ENCODE data around the gene CTNS. TPM values are rescaled to one million over a fixed set of nuclear protein-coding genes. Genes with fewer than 3 reads are reported as not detected.

The CTNS gene
- total and polyA plus RNA-seq, 8 donors = 4.0 to 74.5 (median 11.9) TPM

DNA sequence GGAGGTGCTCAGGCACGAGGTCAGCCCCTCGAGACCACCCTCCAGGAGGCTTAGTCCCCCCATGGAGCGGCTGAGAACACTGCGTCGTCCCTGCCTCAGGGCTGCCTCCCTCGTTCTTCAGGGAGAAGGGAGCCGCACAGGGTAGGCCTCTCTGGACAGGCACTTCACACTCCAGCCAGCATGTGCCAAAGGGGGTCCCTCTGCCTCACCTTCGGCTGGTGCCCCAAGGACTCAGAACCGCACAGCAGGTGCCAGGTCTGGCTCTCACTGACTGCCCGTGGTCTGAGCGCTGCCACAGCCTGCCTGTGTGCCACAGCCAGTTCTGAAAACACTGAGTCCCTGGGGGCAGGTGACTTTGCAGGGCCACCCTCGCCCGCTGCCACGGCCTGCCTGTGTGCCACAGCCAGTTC lies 52.3 kb downstream of the CTNS start:
- TF ChIP-seq, protein P1, sequence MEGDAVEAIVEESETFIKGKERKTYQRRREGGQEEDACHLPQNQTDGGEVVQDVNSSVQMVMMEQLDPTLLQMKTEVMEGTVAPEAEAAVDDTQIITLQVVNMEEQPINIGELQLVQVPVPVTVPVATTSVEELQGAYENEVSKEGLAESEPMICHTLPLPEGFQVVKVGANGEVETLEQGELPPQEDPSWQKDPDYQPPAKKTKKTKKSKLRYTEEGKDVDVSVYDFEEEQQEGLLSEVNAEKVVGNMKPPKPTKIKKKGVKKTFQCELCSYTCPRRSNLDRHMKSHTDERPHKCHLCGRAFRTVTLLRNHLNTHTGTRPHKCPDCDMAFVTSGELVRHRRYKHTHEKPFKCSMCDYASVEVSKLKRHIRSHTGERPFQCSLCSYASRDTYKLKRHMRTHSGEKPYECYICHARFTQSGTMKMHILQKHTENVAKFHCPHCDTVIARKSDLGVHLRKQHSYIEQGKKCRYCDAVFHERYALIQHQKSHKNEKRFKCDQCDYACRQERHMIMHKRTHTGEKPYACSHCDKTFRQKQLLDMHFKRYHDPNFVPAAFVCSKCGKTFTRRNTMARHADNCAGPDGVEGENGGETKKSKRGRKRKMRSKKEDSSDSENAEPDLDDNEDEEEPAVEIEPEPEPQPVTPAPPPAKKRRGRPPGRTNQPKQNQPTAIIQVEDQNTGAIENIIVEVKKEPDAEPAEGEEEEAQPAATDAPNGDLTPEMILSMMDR (IDR thresholded peaks at IDR 0.05) = no peak
- TF ChIP-seq POLR2AphosphoS5 (IDR thresholded peaks at IDR 0.05) = no peak
- TF ChIP-seq EP300 (IDR thresholded peaks at IDR 0.05) = no peak
- TF ChIP-seq POLR2A (IDR thresholded peaks at IDR 0.05) = no peak
- H3K4me1 ChIP-seq = peaks cover 0 to 5% (median 0%) of the 10 kb centered on the region in 4 donors
- DNase-seq = no peak
- peaks cover 0 to 3% (median 0%) of the 10 kb centered on the region in 4 donors for H3K36me3 ChIP-seq
- WGBS, 5 donors = 63 to 83% (median 75%) methylated on average over 4 to 13 of the region's 14 CpGs
- H3K27ac ChIP-seq = no peak overlapping the region
- H3K4me3 ChIP-seq = no peak overlapping the region
- H3K27me3 ChIP-seq = peaks cover 0 to 66% (median 13%) of the 10 kb centered on the region in 3 donors
- H3K9me3 ChIP-seq = no peaks in the 10 kb centered on the region
- intact Hi-C loops (cut with DNase I; ENCODE audit: low total_unique reads) = no loop called here

- no peak for TF ChIP-seq POLR2AphosphoS5 (IDR thresholded peaks at IDR 0.05)
- TF ChIP-seq, protein P1 (IDR thresholded peaks at IDR 0.05) = no peak
- no peak for TF ChIP-seq POLR2A (IDR thresholded peaks at IDR 0.05)
- no peak for TF ChIP-seq EP300 (IDR thresholded peaks at IDR 0.05)
- peaks cover 0 to 3% (median 0%) of the 10 kb centered on the region in 4 donors for H3K36me3 ChIP-seq
- peaks cover 0 to 5% (median under 1%) of the 10 kb centered on the region in 4 donors for H3K4me1 ChIP-seq
- DNase-seq = no peak
- no peak overlapping the region for H3K4me3 ChIP-seq
- H3K27ac ChIP-seq = no peak overlapping the region
- H3K9me3 ChIP-seq = no peaks in the 10 kb centered on the region
- intact Hi-C loops (cut with DNase I; ENCODE audit: low total_unique reads) = no loop called here
- peaks cover 0 to 66% (median 8%) of the 10 kb centered on the region in 3 donors for H3K27me3 ChIP-seq
- WGBS, 5 donors = 86 to 90% (median 87%) methylated on average over 34 to 42 of the region's 44 CpGs
Measured at GRCh38 chr17:3689262-3690093, 52.9 kb downstream of the CTNS start.

DNA sequence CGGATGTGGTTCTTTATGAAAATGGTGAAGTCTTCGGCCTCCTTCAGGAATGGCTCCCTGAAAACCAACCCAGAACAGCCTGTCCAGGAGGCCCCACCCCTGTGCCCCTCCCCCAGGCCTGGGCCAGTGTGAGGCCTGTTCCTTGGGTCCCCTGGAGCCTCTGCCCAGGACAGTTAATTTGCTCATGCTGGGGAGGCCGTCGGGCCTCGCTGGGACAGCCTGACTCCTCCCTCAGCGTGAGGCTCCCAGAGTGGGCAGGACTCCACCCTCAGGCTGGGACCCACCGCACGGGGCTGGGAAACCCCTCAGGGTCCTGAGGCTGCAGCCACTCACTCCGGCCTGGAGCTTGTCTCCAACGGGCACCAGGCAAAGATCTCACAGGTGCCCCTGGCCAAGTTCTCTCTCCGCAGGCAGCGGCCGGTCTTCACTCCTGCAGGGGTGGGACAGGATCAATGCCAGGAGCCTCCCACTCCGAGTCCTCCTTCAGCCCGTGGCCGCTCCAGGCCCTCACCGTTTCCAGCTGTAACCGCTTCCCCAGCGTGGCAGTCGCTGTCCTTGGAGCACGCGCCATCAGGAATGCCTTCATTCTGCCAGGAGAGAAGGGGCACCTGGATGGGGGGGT lies 53.6 kb downstream of the CTNS start:
- no peak for DNase-seq
- Histone ChIP-seq H3K4me3 (no peak overlapping the region), H3K36me3 (peaks cover 0 to 3% (median 0%) of the 10 kb centered on the region in 4 donors), H3K9me3 (no peaks in the 10 kb centered on the region), H3K4me1 (peaks cover 3 to 12% (median 6%) of the 10 kb centered on the region in 4 donors), H3K27me3 (peaks cover 0 to 66% (median 10%) of the 10 kb centered on the region in 3 donors), H3K27ac (no peak overlapping the region)
- WGBS, 5 donors = 75 to 85% (median 82%) methylated on average over 16 to 22 of the region's 22 CpGs
- intact Hi-C loops (cut with DNase I; ENCODE audit: low total_unique reads) = no loop called here
- TF ChIP-seq POLR2A (IDR thresholded peaks at IDR 0.05) (no peak), POLR2AphosphoS5 (IDR thresholded peaks at IDR 0.05) (no peak), EP300 (IDR thresholded peaks at IDR 0.05) (no peak)
- TF ChIP-seq, protein P1 (IDR thresholded peaks at IDR 0.05) = no peak

DNA sequence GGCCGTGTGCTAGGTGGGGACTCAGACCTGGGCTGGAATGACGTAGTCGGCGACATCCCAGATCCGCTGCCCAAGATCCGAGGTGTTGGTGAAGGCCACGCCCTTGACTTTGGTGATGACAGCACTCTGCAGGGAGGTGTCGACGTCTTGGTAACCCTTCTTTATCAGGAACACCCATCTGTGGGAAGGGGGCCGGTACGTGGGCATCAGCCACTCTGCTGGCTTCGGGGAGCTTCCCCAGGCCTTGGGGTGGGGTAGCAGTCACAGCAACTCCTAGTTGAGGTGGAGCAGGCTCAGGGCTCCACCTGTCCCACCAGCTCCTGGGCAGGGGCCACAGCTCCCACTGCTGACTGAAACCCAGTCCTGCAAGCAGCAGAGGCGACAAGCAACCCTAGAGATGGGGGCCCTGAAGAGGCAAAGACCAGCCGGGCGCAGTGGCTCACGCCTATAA lies 55.1 kb downstream of the CTNS start:
- Histone ChIP-seq H3K4me1 (peaks cover 16 to 26% (median 20%) of the 10 kb centered on the region in 4 donors), H3K27ac (no peak overlapping the region), H3K27me3 (peaks cover 0 to 77% (median 22%) of the 10 kb centered on the region in 3 donors), H3K4me3 (no peak overlapping the region), H3K9me3 (no peaks in the 10 kb centered on the region), H3K36me3 (peaks cover 0 to 3% (median 0%) of the 10 kb centered on the region in 4 donors)
- 73 to 78% (median 76%) methylated on average over 8 to 16 of the region's 16 CpGs for WGBS, 5 donors
- no peak for TF ChIP-seq POLR2A (IDR thresholded peaks at IDR 0.05)
- TF ChIP-seq EP300 (IDR thresholded peaks at IDR 0.05) = no peak
- TF ChIP-seq, protein P1 (IDR thresholded peaks at IDR 0.05) = no peak
- TF ChIP-seq POLR2AphosphoS5 (IDR thresholded peaks at IDR 0.05) = no peak
- no peak for DNase-seq
- intact Hi-C loops (cut with DNase I; ENCODE audit: low total_unique reads) = no loop called here

Measured in stomach (tissue), 9 donors.